MM.1S (cell line): Measurements from ENCODE around the gene MAGED2.

Source experiments
- DNase-seq: peaks from one replicate; pipeline ENCODE4 v3.0.0-alpha.2; 2015
- H2AFZ ChIP-seq: fragments of 300-600 bp; sonication (generic); 2 replicates; pipeline ENCODE4 v1.6.0; 2016; ENCODE audit warnings: antibody characterized with exemption, low read length
- H3F3A ChIP-seq: fragments of 300-600 bp; sonication (generic); 2 replicates; pipeline ENCODE4 v1.6.1; 2016; ENCODE audit warnings: mild to moderate bottlenecking, antibody characterized with exemption, low read length, moderate library complexity, mixed read lengths; ENCODE audit not compliant: insufficient read depth
- H3K27ac ChIP-seq: fragments of 300-600 bp; sonication (generic); 2 replicates; pipeline ENCODE4 v1.5.1; 2016; ENCODE audit warnings: mild to moderate bottlenecking, low read length
- H3K27me3 ChIP-seq: fragments of 300-600 bp; sonication (generic); replicated peaks from 2 replicates; pipeline ENCODE4 v1.6.0; 2016; ENCODE audit warnings: low read length; ENCODE audit not compliant: insufficient read depth
- H3K36me3 ChIP-seq: fragments of 300-600 bp; sonication (generic); replicated peaks from 2 replicates; pipeline ENCODE4 v1.6.1; 2016; ENCODE audit warnings: mild to moderate bottlenecking, low read length, mixed read lengths; ENCODE audit not compliant: insufficient read depth
- H3K4me1 ChIP-seq: fragments of 300-600 bp; sonication (generic); 2 replicates; pipeline ENCODE4 v1.6.1; 2016; ENCODE audit warnings: low read length, mixed read lengths
- H3K4me2 ChIP-seq: fragments of 300-600 bp; sonication (generic); 2 replicates; pipeline ENCODE4 v1.6.0; 2016; ENCODE audit warnings: low read depth, low read length
- H3K4me3 ChIP-seq: fragments of 300-600 bp; sonication (generic); 2 replicates; pipeline ENCODE4 v1.5.1; 2016; ENCODE audit warnings: low read length, mixed read lengths
- H3K79me2 ChIP-seq: fragments of 300-600 bp; sonication (generic); 2 replicates; pipeline ENCODE4 v1.6.1; 2016; ENCODE audit warnings: mixed run types, low read length, mixed read lengths
- H3K9ac ChIP-seq: fragments of 300-600 bp; sonication (generic); 2 replicates; pipeline ENCODE4 v1.6.1; 2016; ENCODE audit warnings: low read length, mixed read lengths
- H3K9me2 ChIP-seq: fragments of 300-600 bp; sonication (generic); replicated peaks from 2 replicates; pipeline ENCODE4 v1.6.1; 2016; ENCODE audit warnings: mild to moderate bottlenecking, low read length, mixed read lengths; ENCODE audit not compliant: insufficient read depth
- H3K9me3 ChIP-seq: fragments of 300-600 bp; sonication (generic); replicated peaks from 2 replicates; pipeline ENCODE4 v1.6.1; 2016; ENCODE audit warnings: mild to moderate bottlenecking, low read length, mixed read lengths; ENCODE audit not compliant: insufficient read depth
- H4K20me1 ChIP-seq: fragments of 300-600 bp; sonication (generic); 2 replicates; pipeline ENCODE4 v1.6.1; 2016; ENCODE audit warnings: mild to moderate bottlenecking, low read length, moderate library complexity, mixed read lengths; ENCODE audit not compliant: insufficient read depth
- EZH2 ChIP-seq: fragments of 300-600 bp; sonication (generic); optimal IDR thresholded peaks from 2 replicates; pipeline ENCODE3; 2017; ENCODE audit warnings: low read depth, mild to moderate bottlenecking, antibody characterized with exemption, low read length, mixed read lengths
- EZH2phosphoT487 ChIP-seq: fragments of 300-600 bp; sonication (generic); IDR thresholded peaks from 2 replicates; pipeline ENCODE4 v1.6.1; 2018; ENCODE audit warnings: antibody characterized with exemption, low read length
- TF ChIP-seq, protein P1 (sequence below): fragments of 300-600 bp; sonication (generic); IDR thresholded peaks from 2 replicates; pipeline ENCODE4 v1.5.1; 2016; ENCODE audit warnings: antibody characterized with exemption, low read length, mixed read lengths

MAGED2 gene

DNA sequence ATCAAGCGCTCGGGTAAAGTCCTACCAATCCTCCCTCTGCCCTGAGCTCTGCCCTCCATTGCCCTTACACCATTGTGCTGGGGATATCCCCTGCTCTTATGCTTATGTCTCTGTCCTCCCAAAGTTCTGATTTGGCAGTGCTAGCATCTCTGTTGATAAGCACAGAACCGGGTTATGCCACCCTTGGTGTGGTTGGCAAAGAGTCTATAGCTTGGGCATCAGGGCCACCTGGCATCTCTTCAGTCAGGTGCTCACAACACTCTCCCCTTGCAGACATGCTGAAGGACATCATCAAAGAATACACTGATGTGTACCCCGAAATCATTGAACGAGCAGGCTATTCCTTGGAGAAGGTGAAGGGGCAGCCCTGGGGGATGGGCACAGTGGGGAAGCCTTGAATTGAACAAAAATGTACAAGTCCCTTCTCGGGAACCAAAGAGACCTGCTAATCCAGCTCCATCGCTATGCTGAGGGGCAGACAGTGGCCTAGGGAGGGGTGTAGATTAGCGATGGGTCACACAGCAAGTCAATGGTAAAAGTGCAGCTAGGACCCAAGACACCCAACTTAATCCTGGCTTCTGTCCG, 3.8 kb downstream of the MAGED2 start:
- Histone ChIP-seq H3K9me3 (no peaks in the 10 kb centered on the region), H3K4me1 (no peaks in the 10 kb centered on the region), H3K36me3 (no peaks in the 10 kb centered on the region; the same call in 1 of the 2 replicates), H3K27ac (no peak overlapping the region), H3K9me2 (no peaks in the 10 kb centered on the region), H4K20me1 (no peaks in the 10 kb centered on the region), H2AFZ (no peak overlapping the region), H3K27me3 (no peaks in the 10 kb centered on the region), H3F3A (no peaks in the 10 kb centered on the region), H3K4me3 (no peak overlapping the region), H3K4me2 (no peak overlapping the region), H3K9ac (no peak overlapping the region), H3K79me2 (peaks cover 12% of the 10 kb centered on the region)
- DNase-seq, result no peak
- TF ChIP-seq EZH2, result no peak
- TF ChIP-seq, protein P1, sequence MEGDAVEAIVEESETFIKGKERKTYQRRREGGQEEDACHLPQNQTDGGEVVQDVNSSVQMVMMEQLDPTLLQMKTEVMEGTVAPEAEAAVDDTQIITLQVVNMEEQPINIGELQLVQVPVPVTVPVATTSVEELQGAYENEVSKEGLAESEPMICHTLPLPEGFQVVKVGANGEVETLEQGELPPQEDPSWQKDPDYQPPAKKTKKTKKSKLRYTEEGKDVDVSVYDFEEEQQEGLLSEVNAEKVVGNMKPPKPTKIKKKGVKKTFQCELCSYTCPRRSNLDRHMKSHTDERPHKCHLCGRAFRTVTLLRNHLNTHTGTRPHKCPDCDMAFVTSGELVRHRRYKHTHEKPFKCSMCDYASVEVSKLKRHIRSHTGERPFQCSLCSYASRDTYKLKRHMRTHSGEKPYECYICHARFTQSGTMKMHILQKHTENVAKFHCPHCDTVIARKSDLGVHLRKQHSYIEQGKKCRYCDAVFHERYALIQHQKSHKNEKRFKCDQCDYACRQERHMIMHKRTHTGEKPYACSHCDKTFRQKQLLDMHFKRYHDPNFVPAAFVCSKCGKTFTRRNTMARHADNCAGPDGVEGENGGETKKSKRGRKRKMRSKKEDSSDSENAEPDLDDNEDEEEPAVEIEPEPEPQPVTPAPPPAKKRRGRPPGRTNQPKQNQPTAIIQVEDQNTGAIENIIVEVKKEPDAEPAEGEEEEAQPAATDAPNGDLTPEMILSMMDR, result no peak
- TF ChIP-seq EZH2phosphoT487, result no peak

DNA sequence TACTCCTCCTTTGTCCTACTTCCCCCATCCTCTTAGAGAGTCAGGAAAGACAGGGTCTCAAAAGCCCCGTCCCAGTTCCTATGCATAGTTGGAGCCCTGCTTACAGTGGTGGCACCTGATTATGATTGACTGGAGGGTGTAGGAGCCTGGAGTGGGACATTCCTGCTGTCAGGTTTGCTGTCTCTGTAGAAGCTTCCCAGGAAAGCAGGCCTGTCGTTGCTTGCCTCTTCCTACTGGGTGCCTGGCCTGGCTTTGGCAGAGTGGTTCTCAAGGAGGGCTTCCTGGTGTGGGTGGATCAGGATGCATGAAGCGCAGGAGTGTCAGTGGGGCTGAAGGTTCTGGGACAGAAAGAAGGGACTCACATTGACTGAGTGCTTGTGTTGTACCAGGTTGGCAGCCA, 4.8 kb downstream of the MAGED2 start:
- no peak for DNase-seq
- H3K4me1 ChIP-seq, result no peaks in the 10 kb centered on the region
- no peaks in the 10 kb centered on the region; the same call in 1 of the 2 replicates for H3K36me3 ChIP-seq
- no peak for TF ChIP-seq EZH2
- TF ChIP-seq EZH2phosphoT487, result no peak
- TF ChIP-seq, protein P1, result no peak
- H2AFZ ChIP-seq, result no peak overlapping the region
- H3K27ac ChIP-seq, result no peak overlapping the region
- H3K79me2 ChIP-seq, result peaks cover 12% of the 10 kb centered on the region
- H3K9me3 ChIP-seq, result no peaks in the 10 kb centered on the region
- no peaks in the 10 kb centered on the region for H3K9me2 ChIP-seq
- no peak overlapping the region for H3K4me2 ChIP-seq
- no peak overlapping the region for H3K4me3 ChIP-seq
- no peaks in the 10 kb centered on the region for H3F3A ChIP-seq
- no peaks in the 10 kb centered on the region for H3K27me3 ChIP-seq
- H3K9ac ChIP-seq, result no peak overlapping the region
- no peaks in the 10 kb centered on the region for H4K20me1 ChIP-seq

DNA sequence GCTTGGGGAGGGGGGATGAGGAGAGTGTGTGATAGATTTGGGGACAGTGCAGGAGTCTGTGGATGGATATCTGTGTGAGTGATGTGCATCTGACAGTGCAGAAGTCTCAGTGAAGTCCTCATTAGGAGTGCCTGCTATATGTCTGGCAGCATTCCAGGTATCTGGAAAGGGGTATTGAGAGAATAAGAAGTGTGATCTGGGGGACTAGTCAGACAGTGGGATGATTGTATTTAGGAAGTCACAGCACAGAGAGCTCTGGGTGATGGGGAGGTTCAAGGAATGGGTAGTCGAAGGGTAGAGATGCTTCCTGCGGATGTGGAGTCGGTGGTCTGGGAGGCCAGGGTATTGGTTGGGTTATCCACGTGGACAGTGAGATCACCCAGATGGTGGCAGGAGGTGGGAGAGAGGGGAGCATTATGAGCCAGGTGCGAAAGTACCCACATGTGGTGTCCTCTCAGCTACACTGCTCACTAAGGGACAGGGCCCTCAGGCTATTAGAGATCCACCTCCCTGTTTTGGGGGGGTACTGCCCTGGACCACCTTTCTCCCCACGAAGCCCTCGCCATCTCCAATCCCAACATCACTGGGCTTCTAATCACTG, 9.8 kb downstream of the MAGED2 start:
- Histone ChIP-seq H3K27me3 (no peaks in the 10 kb centered on the region), H3K27ac (no peak overlapping the region), H3K36me3 (no peaks in the 10 kb centered on the region; the same call in 1 of the 2 replicates), H3K4me2 (no peak overlapping the region), H2AFZ (no peak overlapping the region), H3K79me2 (no peaks in the 10 kb centered on the region), H4K20me1 (no peaks in the 10 kb centered on the region), H3K9ac (no peak overlapping the region), H3K4me1 (no peaks in the 10 kb centered on the region), H3F3A (no peaks in the 10 kb centered on the region), H3K9me2 (no peaks in the 10 kb centered on the region), H3K4me3 (no peak overlapping the region), H3K9me3 (no peaks in the 10 kb centered on the region)
- no peak for DNase-seq
- TF ChIP-seq, protein P1, result no peak
